ENCODE data around the gene HNRNPUL2. TPM values are rescaled to one million over a fixed set of nuclear protein-coding genes. Genes with fewer than 3 reads are reported as not detected.

HNRNPUL2 gene
- 14.3 and 18.0 TPM in 2 replicates for total RNA-seq

GRCh38 chr11:62727165-62727871, at the start of gene HNRNPUL2:
Gene HNRNPUL2, minus strand, starts transcription at chr11:62727457. Its CDS starts 301 bp downstream, at chr11:62727156.

GRCh38 chr11:62771144-62772021, 44.1 kb upstream of the HNRNPUL2 start, which contains the start of gene TAF6L:
Gene TAF6L, plus strand, starts transcription at chr11:62771396. Its CDS starts 4,388 bp downstream, at chr11:62775784.

GRCh38 chr11:62753736-62754603, 26.7 kb upstream of the HNRNPUL2 start, which contains the start of gene ZBTB3:
Gene ZBTB3, minus strand, starts transcription at chr11:62754160. Its CDS starts 496 bp downstream, at chr11:62753664.

GRCh38 chr11:62728171-62728988, 1.1 kb upstream of the HNRNPUL2 start, which contains the start of gene TTC9C:
Gene TTC9C, plus strand, starts transcription at chr11:62728486. Its CDS starts 363 bp downstream, at chr11:62728849.

GRCh38 chr11:62707277-62707861, 19.9 kb downstream of the HNRNPUL2 start, which contains the start of the genes BSCL2 and GNG3:
Gene BSCL2, minus strand, starts transcription at chr11:62707424. Its CDS starts 229 bp downstream, at chr11:62707195.
Gene GNG3, plus strand, starts transcription at chr11:62707676. Its CDS starts 620 bp downstream, at chr11:62708296.

GRCh38 chr11:62689421-62690183, 37.7 kb downstream of the HNRNPUL2 start, which contains the start of gene LRRN4CL:
Gene LRRN4CL, minus strand, starts transcription at chr11:62689530. Its CDS starts 1,022 bp downstream, at chr11:62688508.

GRCh38 chr11:62678770-62679696, 48.2 kb downstream of the HNRNPUL2 start, which contains the start of gene UBXN1:
Gene UBXN1, minus strand, starts transcription at chr11:62679073. Its CDS starts 150 bp downstream, at chr11:62678923.

GRCh38 chr11:62671608-62672389, 55.5 kb downstream of the HNRNPUL2 start, which contains the start of the genes LBHD1 and UQCC3:
Gene LBHD1, minus strand, starts transcription at chr11:62672267. Its CDS starts 2,236 bp downstream, at chr11:62670031.
Gene UQCC3, plus strand, starts transcription at chr11:62671673. Its CDS starts 73 bp downstream, at chr11:62671746.

GRCh38 chr11:62665075-62665598, 62.1 kb downstream of the HNRNPUL2 start, which contains the start of the genes C11orf98 and CSKMT:
Gene C11orf98, minus strand, starts transcription at chr11:62665210. Its CDS starts 41 bp downstream, at chr11:62665169.
Gene CSKMT, plus strand, starts transcription at chr11:62665312. Its CDS starts 568 bp downstream, at chr11:62665880.

Other genes with a start within 250 kb of the HNRNPUL2 start
- gene AHNAK, start 180.7 kb downstream of the HNRNPUL2 start, total RNA-seq = 313 and 660 TPM in 2 replicates
- 1,165 and 1,500 TPM in 2 replicates for gene EEF1G, start 153.6 kb downstream of the HNRNPUL2 start, total RNA-seq
- 6.5 and 10.7 TPM in 2 replicates for gene TUT1, start 135.9 kb downstream of the HNRNPUL2 start, total RNA-seq
- gene MTA2, start 125.6 kb downstream of the HNRNPUL2 start, total RNA-seq = 92.3 and 107 TPM in 2 replicates
- gene EML3, start 114.7 kb downstream of the HNRNPUL2 start, total RNA-seq = 24.5 and 24.6 TPM in 2 replicates
- 2.5 and 3.9 TPM in 2 replicates for gene ROM1, start 114.2 kb downstream of the HNRNPUL2 start, total RNA-seq
- gene B3GAT3, start 105.5 kb downstream of the HNRNPUL2 start, total RNA-seq = 61.5 and 63.5 TPM in 2 replicates
- gene GANAB, start 80.8 kb downstream of the HNRNPUL2 start, total RNA-seq = 505 and 539 TPM in 2 replicates
- 19.6 and 27.1 TPM in 2 replicates for gene INTS5, start 74.2 kb downstream of the HNRNPUL2 start, total RNA-seq
- gene C11orf98, start 62.2 kb downstream of the HNRNPUL2 start, total RNA-seq = 17.2 and 17.9 TPM in 2 replicates
- gene CSKMT, start 62.1 kb downstream of the HNRNPUL2 start, total RNA-seq = 3.5 and 7.4 TPM in 2 replicates
- 3.8 and 6.8 TPM in 2 replicates for gene UQCC3, start 55.8 kb downstream of the HNRNPUL2 start, total RNA-seq
- 4.5 and 4.6 TPM in 2 replicates for gene LBHD1, start 55.2 kb downstream of the HNRNPUL2 start, total RNA-seq
- gene UBXN1, start 48.4 kb downstream of the HNRNPUL2 start, total RNA-seq = 77.0 and 96.5 TPM in 2 replicates
- 0.23 and 0.59 TPM in 2 replicates for gene LRRN4CL, start 37.9 kb downstream of the HNRNPUL2 start, total RNA-seq
- gene BSCL2, start 20.0 kb downstream of the HNRNPUL2 start, total RNA-seq = 41.1 and 119 TPM in 2 replicates
- not detected in 2 replicates for gene GNG3, start 19.8 kb downstream of the HNRNPUL2 start, total RNA-seq
- gene TTC9C, start 1.0 kb upstream of the HNRNPUL2 start, total RNA-seq = 29.4 and 32.7 TPM in 2 replicates
- gene ZBTB3, start 26.7 kb upstream of the HNRNPUL2 start, total RNA-seq = 8.2 and 11.9 TPM in 2 replicates
- 39.2 and 59.7 TPM in 2 replicates for gene POLR2G, start 34.1 kb upstream of the HNRNPUL2 start, total RNA-seq
- 15.6 and 23.8 TPM in 2 replicates for gene TAF6L, start 43.9 kb upstream of the HNRNPUL2 start, total RNA-seq
- 28.9 and 42.5 TPM in 2 replicates for gene TMEM179B, start 59.9 kb upstream of the HNRNPUL2 start, total RNA-seq
- 16.1 and 22.6 TPM in 2 replicates for gene TMEM223, start 64.5 kb upstream of the HNRNPUL2 start, total RNA-seq
- gene NXF1, start 78.0 kb upstream of the HNRNPUL2 start, total RNA-seq = 21.1 and 49.2 TPM in 2 replicates
- gene STX5, start 104.6 kb upstream of the HNRNPUL2 start, total RNA-seq = 35.9 and 36.6 TPM in 2 replicates
- not detected in 2 replicates for gene TEX54, start 105.4 kb upstream of the HNRNPUL2 start, total RNA-seq
- gene WDR74, start 112.1 kb upstream of the HNRNPUL2 start, total RNA-seq = 36.8 and 53.0 TPM in 2 replicates
- gene SLC3A2, start 153.4 kb upstream of the HNRNPUL2 start, total RNA-seq = 121 and 217 TPM in 2 replicates
- gene CHRM1, start 193.9 kb upstream of the HNRNPUL2 start, total RNA-seq = not detected in 2 replicates